Measurements from ENCODE around the gene CLEC7A. TPM values are rescaled to one million over a fixed set of nuclear protein-coding genes. Genes with fewer than 3 reads are reported as not detected.

CLEC7A gene
- total and polyA plus RNA-seq, 2 experiments from 2014 or later, result 1.1 to 2.3 TPM

DNA sequence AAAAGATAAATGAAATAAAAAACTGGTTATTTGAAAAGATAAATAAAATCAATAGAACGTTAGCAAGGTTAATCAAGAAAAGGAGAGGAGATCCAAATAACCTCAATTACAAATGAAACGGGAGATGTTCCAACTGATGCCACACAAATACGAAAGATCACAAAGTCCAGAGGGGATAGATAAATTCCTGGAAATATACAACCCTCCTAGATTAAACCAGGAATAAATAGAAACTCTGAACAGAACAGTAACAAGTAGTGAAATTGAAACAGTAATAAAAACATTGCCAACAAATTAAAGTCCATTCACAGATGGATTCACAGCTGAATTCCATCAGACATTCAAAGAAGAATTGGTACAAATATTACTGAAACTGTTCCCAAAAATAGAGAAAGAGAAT lies 43.6 kb downstream of the CLEC7A start:
- H3K27me3 ChIP-seq, result no peaks in the 10 kb centered on the region
- 86% methylated on average over 3 of the region's 3 CpGs for WGBS (ENCODE audit: low lambda C conversion rate, missing lambda C conversion rate)
- H2AFZ ChIP-seq, result no peak overlapping the region
- H3K79me2 ChIP-seq, result no peaks in the 10 kb centered on the region
- no peaks in the 10 kb centered on the region for H3K9me3 ChIP-seq (ENCODE audit: low read depth)
- H3K27ac ChIP-seq, result no peak overlapping the region
- no peaks in the 10 kb centered on the region for H3K4me1 ChIP-seq (ENCODE audit: insufficient read depth)
- no peak for DNase-seq (ENCODE audit: low spot score)
- H3K4me3 ChIP-seq, result no peak overlapping the region
- H3K36me3 ChIP-seq (replicated peaks; ENCODE audit: insufficient read depth, low read depth), result no peaks in the 10 kb centered on the region
- no peak for TF ChIP-seq EZH2 (IDR thresholded peaks at IDR 0.05; ENCODE audit: borderline replicate concordance)
- TF ChIP-seq, protein P1, sequence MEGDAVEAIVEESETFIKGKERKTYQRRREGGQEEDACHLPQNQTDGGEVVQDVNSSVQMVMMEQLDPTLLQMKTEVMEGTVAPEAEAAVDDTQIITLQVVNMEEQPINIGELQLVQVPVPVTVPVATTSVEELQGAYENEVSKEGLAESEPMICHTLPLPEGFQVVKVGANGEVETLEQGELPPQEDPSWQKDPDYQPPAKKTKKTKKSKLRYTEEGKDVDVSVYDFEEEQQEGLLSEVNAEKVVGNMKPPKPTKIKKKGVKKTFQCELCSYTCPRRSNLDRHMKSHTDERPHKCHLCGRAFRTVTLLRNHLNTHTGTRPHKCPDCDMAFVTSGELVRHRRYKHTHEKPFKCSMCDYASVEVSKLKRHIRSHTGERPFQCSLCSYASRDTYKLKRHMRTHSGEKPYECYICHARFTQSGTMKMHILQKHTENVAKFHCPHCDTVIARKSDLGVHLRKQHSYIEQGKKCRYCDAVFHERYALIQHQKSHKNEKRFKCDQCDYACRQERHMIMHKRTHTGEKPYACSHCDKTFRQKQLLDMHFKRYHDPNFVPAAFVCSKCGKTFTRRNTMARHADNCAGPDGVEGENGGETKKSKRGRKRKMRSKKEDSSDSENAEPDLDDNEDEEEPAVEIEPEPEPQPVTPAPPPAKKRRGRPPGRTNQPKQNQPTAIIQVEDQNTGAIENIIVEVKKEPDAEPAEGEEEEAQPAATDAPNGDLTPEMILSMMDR (IDR thresholded peaks at IDR 0.05; ENCODE audit: poor library complexity), result no peak
- TF ChIP-seq EZH2phosphoT487 (IDR thresholded peaks at IDR 0.05; ENCODE audit: low read depth, severe bottlenecking, unreplicated experiment), result no peak
- no peak overlapping the region for H3K4me2 ChIP-seq
- no peaks in the 10 kb centered on the region for H3K9me2 ChIP-seq (replicated peaks; ENCODE audit: insufficient read depth)
- H4K20me1 ChIP-seq (ENCODE audit: insufficient read depth, poor library complexity, severe bottlenecking), result no peaks in the 10 kb centered on the region

DNA sequence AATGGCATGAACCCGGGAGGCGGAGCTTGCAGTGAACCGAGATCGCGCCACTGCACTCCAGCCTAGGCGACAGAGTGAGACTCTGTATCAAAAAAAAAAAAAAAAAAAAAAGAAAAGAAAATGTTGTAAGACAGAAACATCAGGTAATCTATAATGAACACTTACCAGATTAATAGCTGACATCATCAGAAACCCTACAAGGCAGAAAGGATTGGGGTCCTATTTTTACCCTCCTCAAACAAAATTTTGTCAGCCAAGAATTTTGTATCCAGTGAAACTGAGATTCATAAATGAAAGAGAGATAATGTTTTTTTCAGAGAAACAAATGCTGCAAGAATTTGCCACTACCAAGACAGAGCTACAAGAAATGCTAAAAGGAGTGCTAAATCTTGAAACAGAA lies 45.3 kb downstream of the CLEC7A start:
- no peaks in the 10 kb centered on the region for H3K27me3 ChIP-seq
- no peaks in the 10 kb centered on the region for H3K9me2 ChIP-seq (replicated peaks; ENCODE audit: insufficient read depth)
- no peak overlapping the region for H3K4me2 ChIP-seq
- H2AFZ ChIP-seq, result no peak overlapping the region
- no peaks in the 10 kb centered on the region for H3K4me1 ChIP-seq (ENCODE audit: insufficient read depth)
- H4K20me1 ChIP-seq (ENCODE audit: insufficient read depth, poor library complexity, severe bottlenecking), result no peaks in the 10 kb centered on the region
- WGBS (ENCODE audit: low lambda C conversion rate, missing lambda C conversion rate), result 81% methylated on average over 6 of the region's 6 CpGs
- no peak overlapping the region for H3K4me3 ChIP-seq
- TF ChIP-seq EZH2phosphoT487 (IDR thresholded peaks at IDR 0.05; ENCODE audit: low read depth, severe bottlenecking, unreplicated experiment) (no peak), EZH2 (IDR thresholded peaks at IDR 0.05; ENCODE audit: borderline replicate concordance) (no peak)
- TF ChIP-seq, protein P1 (IDR thresholded peaks at IDR 0.05; ENCODE audit: poor library complexity), result no peak
- DNase-seq (ENCODE audit: low spot score), result no peak
- no peaks in the 10 kb centered on the region for H3K9me3 ChIP-seq (ENCODE audit: low read depth)
- no peak overlapping the region for H3K27ac ChIP-seq
- no peaks in the 10 kb centered on the region for H3K79me2 ChIP-seq
- H3K36me3 ChIP-seq (replicated peaks; ENCODE audit: insufficient read depth, low read depth), result no peaks in the 10 kb centered on the region

DNA sequence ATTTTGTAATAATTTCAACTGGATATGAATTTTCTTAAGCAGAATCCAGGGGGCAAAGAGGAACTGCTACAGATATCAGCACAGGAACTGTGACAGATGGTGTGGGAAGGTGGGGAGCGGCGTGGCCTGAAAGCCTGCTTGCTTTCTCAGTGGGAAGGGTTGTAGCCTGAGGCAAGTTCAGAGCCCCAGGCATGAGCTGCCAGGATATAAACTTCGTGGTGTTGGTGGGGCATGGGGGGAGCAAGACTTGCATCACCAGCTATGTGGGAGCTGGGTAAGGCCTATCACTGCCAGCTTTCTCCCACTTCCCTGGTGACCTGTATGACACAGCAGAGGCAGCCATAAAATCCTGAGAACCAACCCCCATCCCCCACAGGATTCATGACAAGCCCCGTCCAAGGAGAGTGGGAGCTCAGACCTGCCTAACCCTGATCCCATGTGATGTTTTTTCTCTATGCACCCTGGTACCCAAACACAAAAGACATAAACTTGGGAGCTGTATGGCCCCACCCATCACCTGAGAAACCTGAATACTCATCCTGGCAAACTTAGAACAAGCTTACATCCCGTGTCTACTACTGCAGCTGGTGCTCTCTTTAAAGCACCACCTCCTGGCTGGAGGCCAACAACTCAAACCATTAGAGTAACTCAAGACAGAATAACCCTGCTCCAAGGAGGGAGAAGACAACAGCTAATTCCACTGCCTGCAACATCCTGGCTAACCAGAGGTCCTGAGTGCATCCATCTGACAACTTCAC lies 47.7 kb downstream of the CLEC7A start:
- TF ChIP-seq EZH2 (IDR thresholded peaks at IDR 0.05; ENCODE audit: borderline replicate concordance), result no peak
- no peak for TF ChIP-seq EZH2phosphoT487 (IDR thresholded peaks at IDR 0.05; ENCODE audit: low read depth, severe bottlenecking, unreplicated experiment)
- TF ChIP-seq, protein P1 (IDR thresholded peaks at IDR 0.05; ENCODE audit: poor library complexity), result no peak
- Histone ChIP-seq H3K9me3 (ENCODE audit: low read depth) (no peaks in the 10 kb centered on the region), H3K4me3 (no peak overlapping the region), H3K79me2 (no peaks in the 10 kb centered on the region), H3K4me1 (ENCODE audit: insufficient read depth) (no peaks in the 10 kb centered on the region), H3K27me3 (no peaks in the 10 kb centered on the region), H3K4me2 (no peak overlapping the region), H3K27ac (no peak overlapping the region), H2AFZ (no peak overlapping the region), H4K20me1 (ENCODE audit: insufficient read depth, poor library complexity, severe bottlenecking) (no peaks in the 10 kb centered on the region), H3K36me3 (replicated peaks; ENCODE audit: insufficient read depth, low read depth) (no peaks in the 10 kb centered on the region), H3K9me2 (replicated peaks; ENCODE audit: insufficient read depth) (no peaks in the 10 kb centered on the region)
- WGBS (ENCODE audit: low lambda C conversion rate, missing lambda C conversion rate), result 90% methylated on average over 5 of the region's 5 CpGs
- no peak for DNase-seq (ENCODE audit: low spot score)

All from hepatocyte (in vitro differentiated cells).